IMR-90 (cell line): ENCODE data around the gene OR8J1. TPM values are rescaled to one million over a fixed set of nuclear protein-coding genes. Genes with fewer than 3 reads are reported as not detected.

Experiments used
- ATAC-seq: fragments of 200-7000 bp; cut with Tn5 transposase; 2 replicates; pipeline ENCODE4 v1.9.1; 2020; ENCODE audit warnings: low read depth, mild to moderate bottlenecking, moderate library complexity
- BruUV-seq: library from RNA; stranded (reverse); fragments of 400-500 nt; replicated peaks from 2 replicates; lab custom pipeline; 2021; lab: Mats Ljungman, UMichigan
- CTCF ChIA-PET: fragments of 300-600 bp; formaldehyde crosslinking; extraction: SDS; loops from one replicate; lab custom pipeline; 2021; ENCODE audit warnings: antibody characterized with exemption; lab: Yijun Ruan, JAX
- POLR2A ChIA-PET: fragments of 300-600 bp; sonication (Branson Sonifier 250); formaldehyde crosslinking; loops from one replicate; lab custom pipeline; 2022; ENCODE audit warnings: antibody characterized with exemption; ENCODE audit not compliant: unreplicated experiment; lab: Charles Lee
- DNase-seq: peaks from one replicate; pipeline ENCODE4 v3.0.0; 2013
- H2AFZ ChIP-seq: replicated peaks from 2 replicates; pipeline ENCODE3; 2013; ENCODE audit warnings: low read length, mild to moderate bottlenecking; ENCODE audit not compliant: poor library complexity
- H2AK5ac ChIP-seq: 2 replicates; pipeline ENCODE4 v1.6.1; 2013; ENCODE audit warnings: low read depth, low read length, inconsistent platforms
- H2AK9ac ChIP-seq: replicated peaks from 2 replicates; pipeline ENCODE3; 2013; ENCODE audit warnings: mild to moderate bottlenecking, low read depth, low read length, moderate library complexity; ENCODE audit not compliant: poor library complexity
- H2BK120ac ChIP-seq: 2 replicates; pipeline ENCODE4 v1.6.1; 2013; ENCODE audit warnings: low read depth, low read length, inconsistent platforms
- H2BK15ac ChIP-seq: 3 replicates; pipeline ENCODE4 v1.6.1; 2013; ENCODE audit warnings: low read depth, low read length, inconsistent platforms
- H2BK20ac ChIP-seq: 2 replicates; pipeline ENCODE4 v1.6.1; 2013; ENCODE audit warnings: low read depth, mild to moderate bottlenecking, inconsistent platforms, low read length, moderate library complexity
- H2BK5ac ChIP-seq: 2 replicates; pipeline ENCODE4 v1.6.1; 2013; ENCODE audit warnings: mild to moderate bottlenecking, low read depth, low read length, inconsistent platforms; ENCODE audit not compliant: poor library complexity, severe bottlenecking
- H3K14ac ChIP-seq: replicated peaks from 2 replicates; pipeline ENCODE4 v1.6.1; 2013; ENCODE audit warnings: low read depth, low read length, inconsistent platforms
- H3K18ac ChIP-seq: 2 replicates; pipeline ENCODE4 v1.6.1; 2013; ENCODE audit warnings: low read depth, low read length, control low read depth
- H3K23ac ChIP-seq: 2 replicates; pipeline ENCODE4 v1.6.1; 2013; ENCODE audit warnings: low read depth, low read length, inconsistent platforms
- H3K27ac ChIP-seq: 2 replicates; pipeline ENCODE4 v1.5.1; 2013; ENCODE audit warnings: mild to moderate bottlenecking, control low read depth, low read length; ENCODE audit not compliant: insufficient read depth
- H3K27me3 ChIP-seq: 2 replicates; pipeline ENCODE4 v1.6.1; 2013; ENCODE audit warnings: low read length; ENCODE audit not compliant: control insufficient read depth, insufficient read depth
- H3K36me3 ChIP-seq: 2 replicates; pipeline ENCODE4 v1.6.1; 2013; ENCODE audit warnings: low read length, mixed read lengths; ENCODE audit not compliant: control insufficient read depth, insufficient read depth
- H3K4ac ChIP-seq: 2 replicates; pipeline ENCODE4 v1.6.1; 2013; ENCODE audit warnings: low read depth, low read length, inconsistent platforms
- H3K4me1 ChIP-seq: 2 replicates; pipeline ENCODE4 v1.6.1; 2013; ENCODE audit warnings: low read length, mixed read lengths; ENCODE audit not compliant: control insufficient read depth, insufficient read depth
- H3K4me2 ChIP-seq: 2 replicates; pipeline ENCODE4 v1.6.1; 2013; ENCODE audit warnings: low read depth, mild to moderate bottlenecking, control low read depth, low read length, moderate library complexity
- H3K4me3 ChIP-seq: 2 replicates; pipeline ENCODE4 v1.5.1; 2013; ENCODE audit warnings: low read depth, mild to moderate bottlenecking, control low read depth, low read length, moderate library complexity; ENCODE audit not compliant: insufficient read depth
- H3K56ac ChIP-seq: 2 replicates; pipeline ENCODE4 v1.6.1; 2013; ENCODE audit warnings: low read length, inconsistent platforms; ENCODE audit not compliant: insufficient read depth; ENCODE audit errors: extremely low read depth
- H3K79me1 ChIP-seq, 2 experiments: 2 replicates each; pipeline ENCODE4 v1.6.1; 2013; ENCODE audit warnings: low read length in 2 of 2, inconsistent platforms in 1 of 2, low read depth in 1 of 2
- H3K9ac ChIP-seq: 2 replicates; pipeline ENCODE4 v1.6.1; 2013; ENCODE audit warnings: low read depth, low read length, control low read depth
- H3K9me1 ChIP-seq: 2 replicates; pipeline ENCODE4 v1.6.1; 2013; ENCODE audit warnings: low read length, inconsistent platforms; ENCODE audit not compliant: insufficient read depth
- H3K9me3 ChIP-seq: 2 replicates; pipeline ENCODE4 v1.6.1; 2013; ENCODE audit warnings: low read length; ENCODE audit not compliant: control insufficient read depth, insufficient read depth
- H4K20me1 ChIP-seq: 2 replicates; pipeline ENCODE4 v1.6.1; 2013; ENCODE audit warnings: low read length, inconsistent platforms; ENCODE audit not compliant: insufficient read depth
- H4K5ac ChIP-seq: 2 replicates; pipeline ENCODE4 v1.6.1; 2013; ENCODE audit warnings: mild to moderate bottlenecking, low read depth, low read length, control low read depth
- H4K8ac ChIP-seq, 2 experiments: 2 replicates each; pipeline ENCODE4 v1.6.1; 2013; ENCODE audit warnings: low read depth in 2 of 2, low read length in 2 of 2, control low read depth in 1 of 2, inconsistent platforms in 1 of 2
- H4K91ac ChIP-seq: 2 replicates; pipeline ENCODE4 v1.6.1; 2013; ENCODE audit warnings: low read depth, low read length, inconsistent platforms; ENCODE audit not compliant: insufficient read depth
- MAZ ChIP-seq: IDR thresholded peaks from 2 replicates; pipeline ENCODE4 v1.6.1; 2012; ENCODE audit warnings: low read depth, mild to moderate bottlenecking, low read length, improper control_type of control experiment, moderate library complexity, borderline replicate concordance
- POLR2A ChIP-seq: IDR thresholded peaks from 2 replicates; pipeline ENCODE4 v1.6.1; 2012; ENCODE audit warnings: mild to moderate bottlenecking, low read depth, low read length
- RAD21 ChIP-seq: IDR thresholded peaks from 2 replicates; pipeline ENCODE4 v1.6.1; 2012; ENCODE audit warnings: low read length, improper control_type of control experiment
- RCOR1 ChIP-seq: IDR thresholded peaks from 2 replicates; pipeline ENCODE4 v1.6.1; 2012; ENCODE audit warnings: mild to moderate bottlenecking, low read length, improper control_type of control experiment; ENCODE audit not compliant: insufficient replicate concordance
- WGBS, 2 experiments: methylation state at CpG; one replicate each; pipeline versions ENCODE4 v1.1.5 to v1.1.7; 2013; ENCODE audit warnings: missing lambda C conversion rate in 2 of 2; ENCODE audit not compliant: insufficient read length in 1 of 2; ENCODE audit errors: extremely low coverage in 2 of 2; 5-methylcytosine and 5-hydroxymethylcytosine counted together
- dilution Hi-C: fragments of 300-500 bp; cut with HindIII; formaldehyde crosslinking; loops from one replicate; pipeline ENCODE4 v1.14.3; 2018; ENCODE audit warnings: low sequenced_read_pairs; ENCODE audit not compliant: unreplicated experiment
- in situ Hi-C: fragments of 300-500 bp; cut with MboI; formaldehyde crosslinking; loops from 3 replicates; pipeline ENCODE4 v1.14.3; 2019; ENCODE audit warnings: low sequenced_read_pairs, inconsistent platforms, mixed read lengths
- intact Hi-C: fragments of 100-400 bp; cut with micrococcal nuclease; formaldehyde crosslinking; loops from 2 replicates; pipeline ENCODE4 v1.10.0; 2022
- polyA plus RNA-seq, 3 experiments: library from polyadenylated mRNA; depleted of rRNA; stranded (reverse); fragments of >200 nt; gene quantifications; 2 replicates each; pipeline ENCODE4 v1.2.3, GENCODE V29; 2012; ENCODE audit warnings: low replicate concordance in 1 of 3
- total RNA-seq: library from RNA; depleted of rRNA; stranded (reverse); fragments of >200 nt; gene quantifications from 2 replicates; pipeline ENCODE4 v1.2.3, GENCODE V29; 2012

The OR8J1 gene
- total and polyA plus RNA-seq, 2 of the 4 experiments (the other 2 are of a cell fraction) = not detected

GRCh38 chr11:56375324-56375723 lies 21.2 kb downstream of the OR8J1 start, which contains the start of gene OR8U1:
TSS of gene OR8U1 (plus strand) at chr11:56375624. CDS start at chr11:56375624, 0 bp downstream.
- Histone ChIP-seq H3K27ac (no peak within 1 kb of the TSS), H2AK5ac (no peak within 1 kb of the TSS), H3K56ac (no peak within 1 kb of the TSS), H2AFZ (no peak within 1 kb of the TSS), H4K20me1 (no peaks in the 10 kb centered on the region), H2AK9ac (no peak within 1 kb of the TSS), H2BK120ac (no peak within 1 kb of the TSS), H3K4me3 (no peak within 1 kb of the TSS), H4K5ac (no peak within 1 kb of the TSS), H4K8ac (no peak within 1 kb of the TSS), H3K9ac (no peak within 1 kb of the TSS), H3K79me1 (no peaks in the 10 kb centered on the region), H3K23ac (no peak within 1 kb of the TSS), H3K9me1 (no peaks in the 10 kb centered on the region), H2BK5ac (no peak within 1 kb of the TSS), H3K18ac (no peak within 1 kb of the TSS), H3K4ac (no peak within 1 kb of the TSS), H2BK20ac (no peak within 1 kb of the TSS), H3K4me2 (no peak within 1 kb of the TSS), H2BK15ac (no peak within 1 kb of the TSS), H4K91ac (no peak within 1 kb of the TSS), H3K14ac (no peak within 1 kb of the TSS), H3K4me1 (no peaks in the 10 kb centered on the region), H3K27me3 (no peaks in the 10 kb centered on the region), H3K36me3 (no peaks in the 10 kb centered on the region), H3K9me3 (peaks cover 3% of the 10 kb centered on the region)
- BruUV-seq = no TSS peak
- no peak for TF ChIP-seq MAZ
- TF ChIP-seq POLR2A = no peak
- no peak for TF ChIP-seq RCOR1
- no peak for TF ChIP-seq RAD21
- intact Hi-C loops (no loop called here), in situ Hi-C loops (no loop called here), dilution Hi-C loops (no loop called here)
- DNase-seq (no peak), ATAC-seq (no peak)
- CTCF ChIA-PET = no interaction called here
- POLR2A ChIA-PET = no interaction called here
- no CpG with 5 or more reads among the region's 2 CpGs for WGBS, 2 experiments
